RWPE1 (cell line): ENCODE data around the gene ITGB3.

Experiments used
- CTCF ChIA-PET: fragments of 350-600 bp; sonication (Branson Sonifier 250); formaldehyde crosslinking; extraction: SDS; loops from one replicate; lab custom pipeline; 2021; lab: Yijun Ruan, JAX
- POLR2A ChIA-PET: fragments of 400-600 bp; formaldehyde crosslinking; extraction: SDS; loops from one replicate; lab custom pipeline; 2020; ENCODE audit warnings: antibody characterized with exemption; ENCODE audit not compliant: low non-redundant PET; lab: Yijun Ruan, JAX
- DNase-seq: peaks from one replicate; pipeline ENCODE4 v3.0.0; 2012; ENCODE audit warnings: low spot score
- H3K27ac ChIP-seq: fragments of 450-650 bp; 2 replicates; pipeline ENCODE4 v1.5.1; 2017
- TF ChIP-seq, protein P1 (sequence below): fragments of 450-650 bp; conservative IDR thresholded peaks from 2 replicates; pipeline ENCODE4 v1.5.1; 2017; ENCODE audit warnings: low read depth, mild to moderate bottlenecking

ITGB3 gene

DNA sequence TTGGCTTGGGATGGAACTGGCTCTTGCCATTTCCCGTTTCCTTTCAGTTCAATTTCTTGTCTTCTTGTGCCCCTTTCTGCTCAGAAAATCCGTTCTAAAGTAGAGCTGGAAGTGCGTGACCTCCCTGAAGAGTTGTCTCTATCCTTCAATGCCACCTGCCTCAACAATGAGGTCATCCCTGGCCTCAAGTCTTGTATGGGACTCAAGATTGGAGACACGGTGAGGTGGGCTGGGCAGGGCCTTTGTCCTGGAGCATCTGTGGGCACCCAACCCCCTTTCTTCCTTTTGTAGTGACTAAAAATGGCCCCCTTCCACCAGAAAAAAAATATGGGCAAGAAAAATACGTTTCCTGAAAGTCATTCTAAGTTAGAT is 37.2 kb downstream of the ITGB3 start:
- ChIA-PET POLR2A (no interaction called here), CTCF (no interaction called here)
- no peak overlapping the region for H3K27ac ChIP-seq
- TF ChIP-seq, protein P1, sequence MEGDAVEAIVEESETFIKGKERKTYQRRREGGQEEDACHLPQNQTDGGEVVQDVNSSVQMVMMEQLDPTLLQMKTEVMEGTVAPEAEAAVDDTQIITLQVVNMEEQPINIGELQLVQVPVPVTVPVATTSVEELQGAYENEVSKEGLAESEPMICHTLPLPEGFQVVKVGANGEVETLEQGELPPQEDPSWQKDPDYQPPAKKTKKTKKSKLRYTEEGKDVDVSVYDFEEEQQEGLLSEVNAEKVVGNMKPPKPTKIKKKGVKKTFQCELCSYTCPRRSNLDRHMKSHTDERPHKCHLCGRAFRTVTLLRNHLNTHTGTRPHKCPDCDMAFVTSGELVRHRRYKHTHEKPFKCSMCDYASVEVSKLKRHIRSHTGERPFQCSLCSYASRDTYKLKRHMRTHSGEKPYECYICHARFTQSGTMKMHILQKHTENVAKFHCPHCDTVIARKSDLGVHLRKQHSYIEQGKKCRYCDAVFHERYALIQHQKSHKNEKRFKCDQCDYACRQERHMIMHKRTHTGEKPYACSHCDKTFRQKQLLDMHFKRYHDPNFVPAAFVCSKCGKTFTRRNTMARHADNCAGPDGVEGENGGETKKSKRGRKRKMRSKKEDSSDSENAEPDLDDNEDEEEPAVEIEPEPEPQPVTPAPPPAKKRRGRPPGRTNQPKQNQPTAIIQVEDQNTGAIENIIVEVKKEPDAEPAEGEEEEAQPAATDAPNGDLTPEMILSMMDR, result no peak
- DNase-seq, result no peak

DNA sequence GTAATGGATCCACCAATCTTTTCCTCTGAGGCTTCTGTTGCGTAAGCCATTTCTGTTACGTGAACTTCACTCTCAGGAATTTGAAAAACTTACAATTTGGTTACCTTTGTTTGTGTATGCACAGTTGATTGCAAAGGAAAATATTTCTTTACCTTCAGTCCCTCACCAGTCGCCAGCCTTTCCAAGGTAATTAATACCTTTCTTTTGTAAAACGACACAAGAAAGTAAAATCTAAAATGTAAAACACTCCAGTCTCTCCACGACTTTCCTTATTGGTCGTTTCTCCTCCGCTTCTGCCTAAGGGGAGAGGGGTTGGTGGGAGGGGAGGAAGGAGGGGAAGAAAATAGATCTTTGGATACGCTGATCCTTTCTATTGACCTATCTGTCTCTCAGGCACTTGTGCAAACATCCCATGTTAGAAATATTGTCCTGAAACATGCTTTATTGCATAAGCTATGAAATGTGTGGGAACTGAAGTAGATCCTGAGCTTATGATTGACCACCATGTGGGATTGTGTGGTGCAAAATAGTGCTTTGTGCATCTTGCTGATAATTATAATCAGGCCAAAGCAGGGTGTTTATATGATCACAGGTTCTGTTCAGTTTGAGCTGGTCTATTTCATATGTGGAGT is 37.7 kb downstream of the ITGB3 start:
- CTCF ChIA-PET, result interaction anchor here (0.8 kb wide), 1 partner anchor 9 kb away, joined by 3 read pairs; no protein-coding TSS in a partner anchor
- TF ChIP-seq, protein P1, result no peak

DNA sequence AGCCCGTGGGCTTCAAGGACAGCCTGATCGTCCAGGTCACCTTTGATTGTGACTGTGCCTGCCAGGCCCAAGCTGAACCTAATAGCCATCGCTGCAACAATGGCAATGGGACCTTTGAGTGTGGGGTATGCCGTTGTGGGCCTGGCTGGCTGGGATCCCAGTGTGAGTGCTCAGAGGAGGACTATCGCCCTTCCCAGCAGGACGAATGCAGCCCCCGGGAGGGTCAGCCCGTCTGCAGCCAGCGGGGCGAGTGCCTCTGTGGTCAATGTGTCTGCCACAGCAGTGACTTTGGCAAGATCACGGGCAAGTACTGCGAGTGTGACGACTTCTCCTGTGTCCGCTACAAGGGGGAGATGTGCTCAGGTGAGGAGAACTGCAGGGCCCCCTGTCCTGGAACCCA is 38.6 kb downstream of the ITGB3 start:
- ChIA-PET CTCF (interaction anchor here (0.8 kb wide), 1 partner anchor 8 kb away, joined by 3 read pairs; no protein-coding TSS in a partner anchor), POLR2A (no interaction called here)
- H3K27ac ChIP-seq, result no peak overlapping the region
- TF ChIP-seq, protein P1, result no peak
- DNase-seq, result no peak

More for the DNA sequence above, 37.7 kb downstream of the ITGB3 start:
- no peak for DNase-seq
- H3K27ac ChIP-seq, result no peak overlapping the region
- POLR2A ChIA-PET, result no interaction called here

DNA sequence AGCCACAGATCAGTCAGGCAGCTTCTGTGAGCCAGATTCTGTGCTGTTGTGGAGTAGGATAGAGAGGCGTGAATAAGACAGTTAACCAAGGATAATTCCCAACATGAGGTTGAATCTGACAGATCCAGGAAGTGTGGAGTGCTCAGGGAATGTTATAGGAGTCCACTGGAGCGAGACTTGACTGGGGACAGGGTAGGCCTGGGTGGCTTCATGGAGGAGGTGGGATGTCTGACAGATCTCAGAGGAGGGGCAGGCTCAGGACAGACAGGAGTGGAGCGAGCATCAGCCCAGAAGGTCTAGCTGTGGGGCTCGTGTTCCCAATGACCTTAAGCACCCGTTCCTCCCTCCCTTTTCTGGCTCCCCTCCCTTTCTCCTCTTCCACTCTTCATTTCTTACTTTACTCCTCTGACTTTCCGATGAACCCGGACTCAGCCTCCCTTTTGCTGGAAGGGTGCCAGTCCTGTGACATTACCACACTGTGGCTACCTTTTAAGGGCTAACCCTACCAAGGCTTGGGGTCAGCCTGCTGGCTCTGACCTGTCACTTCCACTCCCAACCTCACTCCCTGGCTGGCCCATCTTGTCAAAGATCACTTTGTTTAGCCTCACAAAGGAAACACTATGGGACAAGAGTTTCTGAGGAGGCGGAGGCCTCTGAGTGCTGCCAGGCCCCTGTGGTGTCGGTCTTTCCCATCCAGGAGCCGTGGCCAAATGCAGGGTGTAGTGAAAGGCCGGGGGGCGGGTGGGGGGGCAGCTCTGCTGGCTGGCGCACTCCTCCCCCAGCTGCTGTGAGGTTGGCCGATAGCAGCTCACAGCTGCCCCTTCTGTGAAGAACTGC is 41.6 kb downstream of the ITGB3 start:
- H3K27ac ChIP-seq, result no peak overlapping the region
- DNase-seq, result no peak
- POLR2A ChIA-PET, result no interaction called here
- TF ChIP-seq, protein P1, result no peak
- CTCF ChIA-PET, result no interaction called here

DNA sequence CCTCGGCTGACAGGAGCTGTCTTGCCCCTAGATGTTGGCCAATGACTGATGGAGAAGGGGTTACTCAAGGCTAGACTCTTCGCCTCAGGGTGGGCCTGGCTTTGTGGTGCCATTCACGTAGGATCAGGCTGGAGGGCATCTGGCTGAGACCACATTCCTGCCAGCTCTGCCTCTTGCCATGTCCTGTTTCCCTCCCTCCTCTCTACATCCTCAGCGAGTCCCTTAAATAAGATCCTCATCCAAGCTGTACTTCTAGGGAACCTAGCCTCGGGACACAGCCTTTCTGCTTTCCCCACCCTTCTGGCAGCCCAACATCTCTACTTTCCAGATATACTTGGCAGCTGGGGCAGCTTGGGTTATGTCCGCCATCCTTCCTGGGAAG is 42.2 kb downstream of the ITGB3 start:
- TF ChIP-seq, protein P1, result no peak
- H3K27ac ChIP-seq, result no peak overlapping the region
- ChIA-PET POLR2A (no interaction called here), CTCF (no interaction called here)
- DNase-seq, result no peak

DNA sequence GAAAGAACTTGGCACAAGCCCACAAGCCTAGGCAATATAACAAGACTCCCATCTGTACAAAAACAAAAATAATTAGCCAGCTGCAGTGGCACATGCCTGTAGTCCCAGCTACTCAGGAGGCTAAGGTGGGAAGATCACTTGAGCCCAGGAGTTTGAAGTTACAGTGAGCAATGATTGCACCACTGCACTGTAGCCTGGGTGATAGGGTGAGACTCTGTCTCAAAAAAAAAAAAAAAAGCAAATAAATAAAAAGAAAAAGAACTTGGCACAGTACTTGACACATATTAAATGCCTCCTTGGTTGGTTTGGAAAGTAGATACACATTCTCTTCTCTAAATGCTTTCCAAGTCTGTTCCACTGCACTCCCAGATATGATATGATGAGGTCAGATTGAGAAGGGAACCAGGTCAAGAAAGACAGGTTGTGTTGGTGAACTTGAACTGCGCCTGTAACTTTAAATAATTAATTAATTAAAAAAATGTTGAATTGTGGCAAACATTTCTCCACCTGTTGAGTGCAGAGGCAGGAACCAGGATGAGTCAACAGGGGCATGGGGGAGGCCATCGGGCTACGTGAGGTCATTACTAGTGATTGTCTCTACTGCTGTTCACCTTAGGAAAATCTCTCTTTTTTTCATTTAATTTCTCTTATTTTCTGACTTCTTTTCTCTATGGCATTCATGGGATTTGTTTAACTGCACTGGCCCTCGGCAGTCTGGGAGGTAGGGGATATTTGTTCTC is 44.2 kb downstream of the ITGB3 start:
- POLR2A ChIA-PET, result no interaction called here

More for the DNA sequence above, 44.2 kb downstream of the ITGB3 start:
- H3K27ac ChIP-seq, result no peak overlapping the region
- peak; percentile 49 for DNase-seq
- CTCF ChIA-PET, result no interaction called here
- TF ChIP-seq, protein P1, result no peak
